M059J (cell line): ENCODE measurements around the gene PLA2G6. TPM values are rescaled to one million over a fixed set of nuclear protein-coding genes. Genes with fewer than 3 reads are reported as not detected.

Source experiments
- DNase-seq: peaks from one replicate; pipeline ENCODE4 v3.0.0-alpha.2; 2012; ENCODE audit warnings: low read depth
- total RNA-seq: library from RNA; depleted of rRNA; stranded (reverse); fragments of >200 nt; shearing (Covaris generic); gene quantifications from 2 replicates; pipeline ENCODE4 v1.2.3, GENCODE V29; 2014

The PLA2G6 gene
- total RNA-seq, 1 experiment from 2014 or later, result 0.96 TPM

DNA sequence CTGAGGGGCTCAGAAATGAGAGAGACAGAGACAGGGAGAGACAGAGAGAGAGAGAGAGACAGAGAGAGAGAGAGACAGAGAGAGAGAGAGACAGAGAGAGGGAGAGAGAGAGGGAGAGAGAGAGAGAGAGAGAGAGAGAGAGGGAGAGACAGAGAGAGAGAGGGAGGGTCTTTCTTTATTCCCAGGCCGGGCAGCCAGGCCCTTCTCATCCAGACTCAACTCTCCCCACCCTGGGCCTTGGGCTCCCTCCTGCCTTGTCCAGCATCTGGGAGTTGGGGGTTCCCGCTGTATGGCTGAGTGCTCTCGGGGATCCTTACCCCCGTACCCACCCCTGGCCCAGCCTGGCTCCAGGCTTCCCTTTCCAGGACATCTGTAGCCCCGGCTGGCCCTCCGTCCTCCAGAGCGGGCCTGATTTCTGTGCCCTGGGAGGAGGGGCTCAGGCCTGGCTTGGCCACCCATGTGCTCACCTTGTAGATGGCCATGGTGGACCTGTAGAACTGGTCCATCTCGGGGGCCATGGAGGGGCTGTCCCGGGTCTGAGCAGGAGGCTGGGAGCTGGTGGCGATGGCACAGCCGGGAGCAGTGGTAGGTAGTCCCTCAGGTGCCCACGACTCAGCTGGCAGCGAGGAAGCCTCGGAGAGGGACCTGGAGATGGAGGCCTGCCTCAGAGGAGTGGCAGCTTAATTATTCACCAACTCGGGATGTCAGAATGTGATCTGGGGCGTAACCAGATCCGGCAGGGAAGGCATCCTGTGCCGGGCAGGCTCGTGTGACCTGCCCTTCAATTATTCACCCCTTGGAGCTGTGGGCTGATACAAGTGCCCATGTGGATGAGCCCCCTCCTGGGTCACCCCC lies 71.4 kb downstream of the PLA2G6 start, which contains the start of gene BAIAP2L2:
TSS of gene BAIAP2L2 (minus strand) at position 677 of the 855 bp plus-strand sequence. CDS start at position 518, 159 bp downstream.
- no peak for DNase-seq

- DNase-seq, result no peak
Observed at GRCh38 chr22:38109371-38110001, 72.1 kb downstream of the PLA2G6 start.

DNA sequence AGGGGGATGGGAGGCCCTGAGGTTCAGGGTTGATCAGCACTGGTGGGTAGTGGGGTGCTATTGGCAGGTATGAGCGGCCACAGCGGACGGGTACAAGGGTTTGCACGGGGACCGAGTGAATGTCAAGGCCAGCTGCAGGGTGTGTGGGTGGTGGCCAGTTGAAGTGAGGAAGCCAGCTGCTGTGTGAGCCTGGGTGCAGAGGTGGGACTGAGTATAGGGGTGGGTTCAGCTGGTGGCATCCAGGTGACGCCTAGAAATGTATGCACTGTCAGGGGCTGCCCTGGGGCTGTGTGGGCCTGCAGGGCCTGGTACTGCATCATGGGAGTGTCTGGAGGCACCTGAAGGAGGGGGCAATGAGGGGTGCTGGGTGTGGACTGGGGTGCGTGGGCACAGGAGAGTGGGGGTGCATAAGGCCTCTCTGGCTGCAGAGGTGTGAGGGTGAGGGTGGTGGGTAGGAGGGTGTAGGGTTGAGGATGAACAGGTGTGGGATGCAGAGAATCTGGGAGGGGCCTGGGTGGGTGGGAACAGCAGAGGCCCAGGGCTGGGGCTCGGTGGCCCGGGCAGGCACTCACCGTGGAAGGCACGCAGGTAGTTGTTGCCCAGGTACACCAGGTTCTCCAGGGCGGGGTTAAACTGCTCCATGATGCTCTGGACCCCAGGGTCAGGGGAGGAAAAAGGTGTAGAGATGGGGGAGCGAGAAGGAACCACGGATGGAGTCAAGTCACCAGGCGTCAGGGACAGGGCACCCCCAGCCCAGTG lies 72.9 kb downstream of the PLA2G6 start:
- DNase-seq, result no peak

DNA sequence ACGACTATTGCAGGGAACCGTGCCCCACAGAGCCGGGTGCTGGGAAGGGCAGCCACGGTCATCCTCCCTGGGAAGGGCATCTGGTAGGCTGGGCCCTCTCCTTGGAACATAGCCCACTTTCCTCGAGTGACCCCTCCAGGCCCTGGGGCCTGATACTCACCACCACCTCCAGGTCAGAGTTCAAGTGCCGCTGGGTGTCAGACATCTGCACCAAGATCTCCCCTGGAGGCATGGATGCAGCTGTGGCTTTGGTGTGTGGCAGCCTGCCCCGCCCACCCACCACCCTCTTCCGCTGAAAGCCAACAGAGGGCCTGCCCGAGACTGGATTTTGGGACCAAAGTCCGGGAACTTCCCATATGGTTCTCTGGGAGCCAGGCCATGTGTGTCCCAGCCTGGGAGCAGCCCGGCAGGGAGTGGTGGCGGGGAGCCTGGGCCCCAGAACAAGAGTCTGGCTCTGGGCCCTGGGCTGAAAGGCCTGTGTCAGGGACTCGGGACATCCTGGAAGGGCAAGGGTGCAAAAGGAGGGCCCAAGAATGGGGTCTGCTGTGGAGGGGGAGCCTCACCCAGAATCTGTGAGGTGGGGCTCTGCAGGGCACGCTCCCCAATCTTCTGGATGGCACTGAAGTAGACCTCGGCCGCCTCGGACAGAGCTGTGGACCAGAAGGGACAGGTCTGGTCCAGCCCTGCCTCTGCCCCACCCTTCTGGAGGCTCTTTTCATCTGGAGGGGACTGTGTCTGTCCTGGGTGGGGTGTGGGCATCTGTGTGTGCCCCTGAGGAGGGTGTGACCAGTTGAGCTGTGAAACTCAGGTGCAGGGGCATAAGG lies 73.7 kb downstream of the PLA2G6 start:
- DNase-seq, result no peak

DNA sequence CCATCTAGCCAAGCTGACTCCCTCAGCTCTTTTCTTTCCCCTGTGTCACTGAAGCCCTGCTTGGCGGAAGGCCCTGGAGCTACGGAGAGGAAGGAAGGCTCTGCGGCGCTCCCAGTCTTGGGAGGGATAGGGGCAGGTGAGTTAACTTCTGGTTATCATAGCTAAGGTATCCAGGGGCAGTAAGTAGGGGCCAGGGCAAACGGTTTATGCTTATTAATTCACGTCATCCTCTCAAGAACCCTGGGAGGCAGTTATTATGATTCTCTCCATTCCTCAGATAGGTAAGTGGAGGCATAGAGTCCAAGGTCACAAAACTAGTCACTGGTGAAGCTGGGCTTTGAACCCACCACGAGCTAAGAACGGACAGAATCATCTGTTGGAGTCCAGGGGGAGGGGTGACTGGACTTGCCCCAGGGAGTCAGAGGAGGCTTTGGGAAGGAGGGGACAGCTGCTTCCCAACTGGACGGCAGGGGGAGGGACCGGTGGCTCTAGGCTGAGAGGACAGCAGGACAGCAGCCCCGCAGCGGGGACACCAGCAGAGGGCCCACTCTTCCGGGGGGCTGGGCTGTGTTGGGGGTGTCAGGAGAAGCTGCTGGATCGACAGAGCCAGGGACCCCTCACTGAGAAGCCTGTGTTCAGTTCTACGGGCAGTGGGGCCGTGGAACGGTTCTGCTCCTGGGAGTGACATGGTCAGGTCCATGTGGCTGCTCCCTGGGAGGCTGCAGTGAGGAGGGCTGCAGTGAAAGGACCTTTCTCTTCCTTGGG lies 74.6 kb downstream of the PLA2G6 start:
- no peak for DNase-seq

GRCh38 chr22:38104084-38104483 lies 77.5 kb downstream of the PLA2G6 start:
- DNase-seq, result no peak

DNA sequence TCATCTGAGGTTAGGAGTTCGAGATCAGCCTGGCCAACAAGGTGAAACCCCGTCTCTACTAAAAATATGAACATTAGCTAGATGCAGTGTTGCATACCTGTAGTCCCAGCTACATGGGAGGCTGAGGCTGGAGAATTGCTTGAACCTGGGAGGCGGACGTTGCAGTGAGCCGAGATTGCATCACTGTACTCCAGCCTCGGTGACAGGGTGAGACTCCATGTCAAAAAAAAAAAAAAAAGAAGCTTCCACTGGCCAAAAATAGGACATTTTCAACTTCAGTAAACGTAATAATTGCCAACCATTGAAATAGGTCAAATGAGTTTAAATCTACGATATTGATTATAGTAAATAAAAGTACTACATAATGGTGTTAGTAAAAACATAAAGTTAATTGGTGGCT lies 78.0 kb downstream of the PLA2G6 start:
- DNase-seq, result no peak

DNA sequence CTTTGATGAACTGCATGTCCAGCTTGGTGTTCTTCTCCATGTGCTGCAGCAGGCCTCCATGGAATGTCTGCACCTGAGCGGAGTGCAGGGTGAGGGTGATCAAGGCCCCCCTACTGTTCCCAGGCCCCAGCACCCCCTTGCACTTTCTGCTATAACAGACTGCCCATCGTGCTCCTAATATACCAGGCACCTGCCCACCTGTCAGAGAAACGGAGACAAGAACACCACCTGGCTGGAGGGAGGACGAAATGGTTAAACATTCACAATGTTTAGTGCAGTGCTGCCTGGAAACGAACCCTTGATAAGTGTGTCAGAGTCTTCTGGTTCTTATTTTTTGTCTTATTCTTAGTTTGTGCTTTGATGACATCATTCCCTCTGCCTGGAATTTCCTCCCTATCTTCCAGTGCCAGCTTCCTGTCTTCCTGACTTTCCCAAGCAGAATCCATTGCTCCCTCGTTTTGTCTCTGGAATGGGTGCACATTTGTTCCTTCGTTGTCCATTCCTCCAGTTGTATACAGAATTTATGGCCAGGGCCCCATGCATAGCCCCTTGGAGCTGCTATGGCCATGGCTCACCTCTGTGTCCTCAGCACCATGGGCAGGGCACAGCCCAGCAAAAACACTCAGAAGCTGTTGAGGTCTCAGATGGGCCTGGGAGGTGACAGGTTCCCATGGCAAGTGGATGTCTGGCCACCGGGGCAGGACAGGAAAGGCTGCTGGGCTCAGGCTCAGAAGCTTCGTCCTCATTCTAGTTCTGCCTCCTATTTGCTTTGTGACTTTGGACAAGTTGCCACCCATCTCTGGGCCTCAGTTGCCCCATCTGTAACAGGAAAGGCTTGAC lies 83.0 kb downstream of the PLA2G6 start:
- peak; percentile 29 for DNase-seq

DNA sequence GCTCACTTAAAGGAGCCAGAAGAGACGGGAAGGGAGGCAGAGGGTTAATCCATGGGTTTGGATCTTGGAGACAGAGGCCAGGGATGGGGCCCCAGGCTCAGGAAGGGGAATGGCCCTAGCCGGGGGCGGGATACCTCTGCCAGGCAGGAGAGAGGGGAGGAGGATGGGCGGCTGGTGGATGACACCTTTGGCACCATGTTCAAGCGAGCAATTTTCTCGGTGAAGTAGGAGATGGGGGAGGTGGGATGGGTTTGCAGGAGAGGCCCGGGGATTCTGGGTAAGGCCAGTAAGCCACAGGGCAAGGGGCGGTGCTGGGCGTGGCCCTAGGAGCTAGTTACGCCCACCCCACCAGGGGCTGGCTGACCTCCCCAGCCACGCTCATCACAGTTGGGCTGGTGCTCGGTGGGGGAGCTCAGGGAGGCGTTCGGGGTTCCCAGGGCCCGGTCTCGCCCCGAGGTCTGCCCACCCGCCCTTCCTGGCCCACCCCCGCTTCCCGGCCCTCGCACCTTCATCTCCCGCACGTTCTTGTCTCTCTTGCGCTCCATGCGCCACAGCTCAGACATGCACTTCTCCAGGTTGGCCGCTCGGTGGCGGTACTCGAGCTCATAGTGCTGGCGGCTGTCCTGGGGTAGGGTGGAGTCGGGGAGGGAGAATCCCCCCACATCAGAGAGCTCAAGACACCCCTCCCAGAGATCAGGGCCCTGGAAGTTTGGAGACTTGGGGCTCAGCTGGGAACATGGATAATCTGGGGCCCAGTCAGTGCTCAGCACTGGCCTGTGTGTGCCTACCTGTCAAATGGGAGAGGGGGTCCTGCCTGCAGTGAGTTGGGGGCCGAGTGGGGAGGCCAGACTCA lies 83.8 kb downstream of the PLA2G6 start:
- DNase-seq, result no peak

- DNase-seq, result no peak
Observed at GRCh38 chr22:38097058-38097457, 84.6 kb downstream of the PLA2G6 start.

- DNase-seq, result no peak
Observed at GRCh38 chr22:38089474-38089851, 92.2 kb downstream of the PLA2G6 start.

GRCh38 chr22:38088629-38089473 lies 92.8 kb downstream of the PLA2G6 start:
- DNase-seq, result no peak

GRCh38 chr22:38087855-38088254 lies 93.8 kb downstream of the PLA2G6 start:
- no peak for DNase-seq

DNA sequence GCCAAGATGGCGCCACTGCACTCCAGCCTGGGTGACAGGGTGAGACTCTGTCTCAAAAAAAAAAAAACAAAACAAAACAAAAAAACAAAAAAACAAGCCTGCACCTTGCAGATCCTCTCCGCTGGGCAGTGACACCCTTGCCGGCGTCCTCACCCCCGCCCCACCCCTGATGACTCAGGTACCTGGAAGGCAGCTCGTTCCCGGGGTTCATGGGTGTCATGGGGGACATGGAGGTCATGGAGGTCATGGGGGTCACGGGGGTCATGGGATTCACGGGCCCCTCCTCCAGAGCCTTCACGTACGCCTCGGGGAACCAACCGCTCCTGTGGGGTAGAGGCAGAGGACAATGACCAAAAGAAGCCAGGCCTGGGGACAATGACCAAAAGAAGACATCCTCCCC lies 94.7 kb downstream of the PLA2G6 start:
- no peak for DNase-seq

DNA sequence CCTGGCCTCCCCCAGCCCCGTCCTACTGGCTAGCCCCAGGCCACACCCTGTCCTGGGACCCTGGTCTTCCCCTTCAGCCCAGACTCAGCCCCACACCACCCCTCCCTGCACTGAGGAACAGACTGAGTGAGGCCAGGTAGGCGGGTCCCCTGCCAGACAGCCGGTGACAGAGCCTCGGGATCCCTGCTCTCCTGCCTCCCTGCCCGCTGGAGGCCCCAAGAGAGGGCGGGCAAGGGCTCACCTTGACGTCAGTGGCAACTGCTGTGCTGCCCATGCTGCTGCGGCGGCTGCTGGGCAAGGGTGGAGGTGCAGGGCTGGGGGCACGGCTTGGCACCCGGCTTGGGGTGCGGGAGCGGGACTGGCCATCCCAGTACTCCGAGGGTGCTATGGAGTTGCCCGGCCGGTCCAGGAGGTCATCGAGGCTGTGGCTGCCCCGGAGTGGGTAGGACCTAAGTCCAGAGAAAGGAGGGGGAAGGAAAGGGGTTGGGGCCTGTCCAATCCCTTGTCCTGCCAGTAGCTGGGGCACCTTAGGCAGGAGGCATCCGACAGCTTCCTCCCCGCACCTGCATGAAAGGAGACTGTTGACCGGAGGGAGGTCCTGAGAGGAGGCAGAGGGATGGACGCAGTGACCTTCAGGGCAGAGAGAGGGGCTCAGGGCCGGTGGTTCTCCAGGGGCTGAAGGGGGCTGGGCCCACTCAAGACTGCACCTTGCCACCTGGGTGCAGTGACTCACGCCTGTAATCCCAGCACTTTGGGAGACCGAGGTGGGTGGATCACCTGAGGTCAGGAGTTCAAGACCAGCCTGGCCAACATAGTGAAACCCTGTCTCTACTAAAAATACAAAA lies 95.4 kb downstream of the PLA2G6 start:
- no peak for DNase-seq

DNA sequence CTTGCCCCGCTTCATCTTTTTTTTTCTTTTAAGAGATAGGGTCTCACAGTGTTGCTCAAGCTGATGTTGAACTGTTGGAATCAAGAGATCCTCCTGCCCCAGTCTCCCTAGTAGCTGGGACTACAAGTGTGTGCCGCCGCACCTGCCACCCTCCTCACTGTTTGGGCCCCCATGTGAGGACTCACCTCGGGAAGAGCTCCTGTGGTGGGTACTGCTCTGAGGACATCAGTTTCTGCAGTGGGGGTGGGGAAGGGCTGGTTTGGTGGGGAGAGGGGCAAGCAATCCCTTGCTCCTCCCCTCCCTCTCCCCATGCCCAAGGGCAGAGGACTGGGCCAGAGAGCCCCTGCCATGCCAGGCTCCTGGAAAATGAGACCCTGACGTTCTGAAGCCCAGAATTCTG lies 96.1 kb downstream of the PLA2G6 start:
- DNase-seq, result no peak

GRCh38 chr22:38085056-38085455 lies 96.6 kb downstream of the PLA2G6 start:
- no peak for DNase-seq
